ENCODE results near the gene SUSD3.
"Not testable (repeated sequence)": the region's sequence is repeated elsewhere in the genome, so short reads cannot be mapped to it uniquely, and the experiment has no call there.

Gene SUSD3

GRCh38 chr9:93058355-93059010 is at the start of gene SUSD3:
Gene SUSD3 (plus strand): TSS chr9:93058701. CDS start chr9:93058743, 42 bp downstream.
- DNase-seq, result peak; percentile 64

GRCh38 chr9:93009337-93010015 is 49.0 kb upstream of the SUSD3 start:
- no peak for DNase-seq

- DNase-seq, result no peak
Observed at GRCh38 chr9:93010056-93010455, 48.4 kb upstream of the SUSD3 start.

- DNase-seq, result no peak
Observed at GRCh38 chr9:93010704-93011103, 47.8 kb upstream of the SUSD3 start.

- no peak for DNase-seq
Observed at GRCh38 chr9:93011114-93011513, 47.4 kb upstream of the SUSD3 start.

- no peak for DNase-seq
Observed at GRCh38 chr9:93012963-93013855, 45.3 kb upstream of the SUSD3 start.

GRCh38 chr9:93013856-93014582 is 44.5 kb upstream of the SUSD3 start:
- no peak for DNase-seq

GRCh38 chr9:93015190-93015589 is 43.3 kb upstream of the SUSD3 start:
- DNase-seq, result not testable (repeated sequence)

- no peak for DNase-seq
Observed at GRCh38 chr9:93017621-93018020, 40.9 kb upstream of the SUSD3 start.

- DNase-seq, result no peak
Observed at GRCh38 chr9:93020151-93020550, 38.4 kb upstream of the SUSD3 start.

GRCh38 chr9:93020771-93021670 is 37.5 kb upstream of the SUSD3 start:
- no peak for DNase-seq

GRCh38 chr9:93022066-93022465 is 36.4 kb upstream of the SUSD3 start:
- DNase-seq, result no peak

- DNase-seq, result no peak
Observed at GRCh38 chr9:93022721-93023520, 35.6 kb upstream of the SUSD3 start.

- no peak for DNase-seq
Observed at GRCh38 chr9:93023521-93023815, 35.0 kb upstream of the SUSD3 start.

- DNase-seq, result no peak
Observed at GRCh38 chr9:93024646-93024910, 33.9 kb upstream of the SUSD3 start.

GRCh38 chr9:93024986-93025630 is 33.4 kb upstream of the SUSD3 start:
- DNase-seq, result no peak

GRCh38 chr9:93025736-93026135 is 32.8 kb upstream of the SUSD3 start:
- no peak for DNase-seq

- no peak for DNase-seq
Observed at GRCh38 chr9:93026640-93027039, 31.9 kb upstream of the SUSD3 start.

- DNase-seq, result no peak
Observed at GRCh38 chr9:93027750-93028149, 30.8 kb upstream of the SUSD3 start.

- peak; percentile 58 for DNase-seq
Observed at GRCh38 chr9:93028448-93029006, 30.0 kb upstream of the SUSD3 start.

All from stimulated activated CD4-positive, alpha-beta T cell treated with anti-CD3 and anti-CD28 coated beads, Interleukin-1b, Interleukin-23, amount 100 ng/mL, for 48 hours (primary cell).